ENCODE data around the gene CDNF.

CDNF gene

GRCh38 chr10:14838582-14839304 lies 906 bp upstream of the CDNF start:
- Histone ChIP-seq H3K4me3 (ENCODE audit: low read depth, low read length) (peak overlapping the region; percentile 90), H3K9ac (ENCODE audit: low read depth, low read length) (peak overlapping the region; percentile 94), H3K9me3 (ENCODE audit: control insufficient read depth, insufficient read depth, low read length) (no peaks in the 10 kb centered on the region), H3K27me3 (ENCODE audit: control insufficient read depth, insufficient read depth, low read length) (no peaks in the 10 kb centered on the region), H3K4me1 (ENCODE audit: control insufficient read depth, insufficient read depth, low read length) (peaks cover 10% of the 10 kb centered on the region; the same call in 1 of the 2 replicates), H3K27ac (ENCODE audit: low read depth, low read length) (peak overlapping the region; percentile 96), H3K36me3 (ENCODE audit: control insufficient read depth, insufficient read depth, low read length) (peaks cover 38% of the 10 kb centered on the region)

GRCh38 chr10:14837003-14837756 lies 657 bp downstream of the CDNF start:
- Histone ChIP-seq H3K27ac (ENCODE audit: low read depth, low read length) (peak overlapping the region; percentile 96), H3K9me3 (ENCODE audit: control insufficient read depth, insufficient read depth, low read length) (no peaks in the 10 kb centered on the region), H3K4me3 (ENCODE audit: low read depth, low read length) (peak overlapping the region; percentile 90), H3K27me3 (ENCODE audit: control insufficient read depth, insufficient read depth, low read length) (no peaks in the 10 kb centered on the region), H3K4me1 (ENCODE audit: control insufficient read depth, insufficient read depth, low read length) (peaks cover 10% of the 10 kb centered on the region; the same call in 1 of the 2 replicates), H3K36me3 (ENCODE audit: control insufficient read depth, insufficient read depth, low read length) (peaks cover 22% of the 10 kb centered on the region), H3K9ac (ENCODE audit: low read depth, low read length) (peak overlapping the region; percentile 78)

GRCh38 chr10:14836208-14836607 lies 1.6 kb downstream of the CDNF start:
- peaks cover 13% of the 10 kb centered on the region for H3K36me3 ChIP-seq (ENCODE audit: control insufficient read depth, insufficient read depth, low read length)
- H3K27ac ChIP-seq (ENCODE audit: low read depth, low read length): no peak overlapping the region
- H3K4me1 ChIP-seq (ENCODE audit: control insufficient read depth, insufficient read depth, low read length): peaks cover 10% of the 10 kb centered on the region; the same call in 1 of the 2 replicates

GRCh38 chr10:14833106-14833505 lies 4.7 kb downstream of the CDNF start:
- Histone ChIP-seq H3K4me3 (ENCODE audit: low read depth, low read length) (no peak overlapping the region), H3K4me1 (ENCODE audit: control insufficient read depth, insufficient read depth, low read length) (peaks cover 7% of the 10 kb centered on the region; the same call in 1 of the 2 replicates), H3K9ac (ENCODE audit: low read depth, low read length) (no peak overlapping the region), H3K36me3 (ENCODE audit: control insufficient read depth, insufficient read depth, low read length) (no peaks in the 10 kb centered on the region), H3K27ac (ENCODE audit: low read depth, low read length) (no peak overlapping the region), H3K27me3 (ENCODE audit: control insufficient read depth, insufficient read depth, low read length) (no peaks in the 10 kb centered on the region), H3K9me3 (ENCODE audit: control insufficient read depth, insufficient read depth, low read length) (no peaks in the 10 kb centered on the region)

More at GRCh38 chr10:14836208-14836607, 1.6 kb downstream of the CDNF start:
- Histone ChIP-seq H3K27me3 (ENCODE audit: control insufficient read depth, insufficient read depth, low read length) (no peaks in the 10 kb centered on the region), H3K4me3 (ENCODE audit: low read depth, low read length) (no peak overlapping the region), H3K9me3 (ENCODE audit: control insufficient read depth, insufficient read depth, low read length) (no peaks in the 10 kb centered on the region), H3K9ac (ENCODE audit: low read depth, low read length) (no peak overlapping the region)

- no peak overlapping the region for H3K9ac ChIP-seq (ENCODE audit: low read depth, low read length)
- H3K27me3 ChIP-seq (ENCODE audit: control insufficient read depth, insufficient read depth, low read length): no peaks in the 10 kb centered on the region
- no peak overlapping the region for H3K4me3 ChIP-seq (ENCODE audit: low read depth, low read length)
- H3K4me1 ChIP-seq (ENCODE audit: control insufficient read depth, insufficient read depth, low read length): peaks cover 15% of the 10 kb centered on the region
- no peaks in the 10 kb centered on the region for H3K9me3 ChIP-seq (ENCODE audit: control insufficient read depth, insufficient read depth, low read length)
- H3K27ac ChIP-seq (ENCODE audit: low read depth, low read length): no peak overlapping the region
- no peaks in the 10 kb centered on the region for H3K36me3 ChIP-seq (ENCODE audit: control insufficient read depth, insufficient read depth, low read length)
Observed at GRCh38 chr10:14826076-14826829, 11.6 kb downstream of the CDNF start.

- H3K9ac ChIP-seq (ENCODE audit: low read depth, low read length): no peak overlapping the region
Observed at GRCh38 chr10:14823966-14824365, 13.9 kb downstream of the CDNF start.

GRCh38 chr10:14822879-14823755 lies 14.7 kb downstream of the CDNF start:
- H3K36me3 ChIP-seq (ENCODE audit: control insufficient read depth, insufficient read depth, low read length): no peaks in the 10 kb centered on the region
- no peak overlapping the region for H3K27ac ChIP-seq (ENCODE audit: low read depth, low read length)
- no peak overlapping the region for H3K9ac ChIP-seq (ENCODE audit: low read depth, low read length)
- H3K27me3 ChIP-seq (ENCODE audit: control insufficient read depth, insufficient read depth, low read length): no peaks in the 10 kb centered on the region
- H3K4me1 ChIP-seq (ENCODE audit: control insufficient read depth, insufficient read depth, low read length): peaks cover 15% of the 10 kb centered on the region
- no peak overlapping the region for H3K4me3 ChIP-seq (ENCODE audit: low read depth, low read length)
- H3K9me3 ChIP-seq (ENCODE audit: control insufficient read depth, insufficient read depth, low read length): no peaks in the 10 kb centered on the region

More at GRCh38 chr10:14823966-14824365, 13.9 kb downstream of the CDNF start:
- Histone ChIP-seq H3K36me3 (ENCODE audit: control insufficient read depth, insufficient read depth, low read length) (no peaks in the 10 kb centered on the region), H3K9me3 (ENCODE audit: control insufficient read depth, insufficient read depth, low read length) (no peaks in the 10 kb centered on the region), H3K27me3 (ENCODE audit: control insufficient read depth, insufficient read depth, low read length) (no peaks in the 10 kb centered on the region), H3K27ac (ENCODE audit: low read depth, low read length) (no peak overlapping the region), H3K4me3 (ENCODE audit: low read depth, low read length) (no peak overlapping the region), H3K4me1 (ENCODE audit: control insufficient read depth, insufficient read depth, low read length) (peaks cover 15% of the 10 kb centered on the region)

- Histone ChIP-seq H3K9me3 (ENCODE audit: control insufficient read depth, insufficient read depth, low read length) (no peaks in the 10 kb centered on the region), H3K4me1 (ENCODE audit: control insufficient read depth, insufficient read depth, low read length) (peaks cover 15% of the 10 kb centered on the region), H3K9ac (ENCODE audit: low read depth, low read length) (no peak overlapping the region), H3K4me3 (ENCODE audit: low read depth, low read length) (no peak overlapping the region), H3K36me3 (ENCODE audit: control insufficient read depth, insufficient read depth, low read length) (no peaks in the 10 kb centered on the region), H3K27me3 (ENCODE audit: control insufficient read depth, insufficient read depth, low read length) (no peaks in the 10 kb centered on the region), H3K27ac (ENCODE audit: low read depth, low read length) (no peak overlapping the region)
Observed at GRCh38 chr10:14821635-14822375, 16.0 kb downstream of the CDNF start.

- no peak overlapping the region for H3K27ac ChIP-seq (ENCODE audit: low read depth, low read length)
- H3K9me3 ChIP-seq (ENCODE audit: control insufficient read depth, insufficient read depth, low read length): no peaks in the 10 kb centered on the region
- no peaks in the 10 kb centered on the region for H3K27me3 ChIP-seq (ENCODE audit: control insufficient read depth, insufficient read depth, low read length)
- H3K36me3 ChIP-seq (ENCODE audit: control insufficient read depth, insufficient read depth, low read length): no peaks in the 10 kb centered on the region
- H3K4me3 ChIP-seq (ENCODE audit: low read depth, low read length): no peak overlapping the region
- H3K9ac ChIP-seq (ENCODE audit: low read depth, low read length): no peak overlapping the region
- peaks cover 15% of the 10 kb centered on the region for H3K4me1 ChIP-seq (ENCODE audit: control insufficient read depth, insufficient read depth, low read length)
Observed at GRCh38 chr10:14820775-14821154, 17.1 kb downstream of the CDNF start.

Measured in HUES48 (cell line).